ENCODE measurements around the gene LYVE1.

GRCh38 chr11:10606536-10607208 lies 38.2 kb upstream of the LYVE1 start:
- TF ChIP-seq CTCF (IDR thresholded peaks at IDR 0.05), result no peak
- no peak for TF ChIP-seq EP300 (IDR thresholded peaks at IDR 0.05)
- no peak for TF ChIP-seq POLR2A (IDR thresholded peaks at IDR 0.05)
